ENCODE data around the gene HAUS6. TPM values are rescaled to one million over a fixed set of nuclear protein-coding genes. Genes with fewer than 3 reads are reported as not detected.

HAUS6 gene
- total RNA-seq, 1 experiment from 2014 or later = 15.8 TPM

- no peak for DNase-seq (ENCODE audit: unreplicated experiment)
- BruUV-seq (replicated peaks) = no TSS peak
- ChIA-PET POLR2A (no interaction called here), CTCF (no interaction called here)
- intact Hi-C loops (cut with micrococcal nuclease) = no loop called here
- Mint-ChIP-seq H3K27me3 (ENCODE audit: insufficient read depth, unreplicated experiment) (no peaks in the 10 kb centered on the region), H3K4me3 (ENCODE audit: unreplicated experiment) (no peak overlapping the region), H3K9me3 (ENCODE audit: unreplicated experiment) (no peaks in the 10 kb centered on the region), H3K27ac (ENCODE audit: low read depth, unreplicated experiment) (no peak overlapping the region), H3K36me3 (ENCODE audit: insufficient read depth, unreplicated experiment) (no peaks in the 10 kb centered on the region), H3K4me1 (ENCODE audit: insufficient read depth, unreplicated experiment) (no peaks in the 10 kb centered on the region)
- TF ChIP-seq, protein P1, sequence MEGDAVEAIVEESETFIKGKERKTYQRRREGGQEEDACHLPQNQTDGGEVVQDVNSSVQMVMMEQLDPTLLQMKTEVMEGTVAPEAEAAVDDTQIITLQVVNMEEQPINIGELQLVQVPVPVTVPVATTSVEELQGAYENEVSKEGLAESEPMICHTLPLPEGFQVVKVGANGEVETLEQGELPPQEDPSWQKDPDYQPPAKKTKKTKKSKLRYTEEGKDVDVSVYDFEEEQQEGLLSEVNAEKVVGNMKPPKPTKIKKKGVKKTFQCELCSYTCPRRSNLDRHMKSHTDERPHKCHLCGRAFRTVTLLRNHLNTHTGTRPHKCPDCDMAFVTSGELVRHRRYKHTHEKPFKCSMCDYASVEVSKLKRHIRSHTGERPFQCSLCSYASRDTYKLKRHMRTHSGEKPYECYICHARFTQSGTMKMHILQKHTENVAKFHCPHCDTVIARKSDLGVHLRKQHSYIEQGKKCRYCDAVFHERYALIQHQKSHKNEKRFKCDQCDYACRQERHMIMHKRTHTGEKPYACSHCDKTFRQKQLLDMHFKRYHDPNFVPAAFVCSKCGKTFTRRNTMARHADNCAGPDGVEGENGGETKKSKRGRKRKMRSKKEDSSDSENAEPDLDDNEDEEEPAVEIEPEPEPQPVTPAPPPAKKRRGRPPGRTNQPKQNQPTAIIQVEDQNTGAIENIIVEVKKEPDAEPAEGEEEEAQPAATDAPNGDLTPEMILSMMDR (IDR thresholded peaks at IDR 0.05; ENCODE audit: unreplicated experiment) = no peak
Observed at GRCh38 chr9:19148187-19148586, 45.5 kb upstream of the HAUS6 start.

- no peak overlapping the region for H3K4me3 Mint-ChIP-seq (ENCODE audit: unreplicated experiment)
- no TSS peak for BruUV-seq (replicated peaks)
- H3K4me1 Mint-ChIP-seq (ENCODE audit: insufficient read depth, unreplicated experiment) = peaks cover 9% of the 10 kb centered on the region
- no peak for DNase-seq (ENCODE audit: unreplicated experiment)
- H3K9me3 Mint-ChIP-seq (ENCODE audit: unreplicated experiment) = no peaks in the 10 kb centered on the region
- TF ChIP-seq, protein P1 (IDR thresholded peaks at IDR 0.05; ENCODE audit: unreplicated experiment) = no peak
- POLR2A ChIA-PET = no interaction called here
- H3K36me3 Mint-ChIP-seq (ENCODE audit: insufficient read depth, unreplicated experiment) = no peaks in the 10 kb centered on the region
- no peak overlapping the region for H3K27ac Mint-ChIP-seq (ENCODE audit: low read depth, unreplicated experiment)
- intact Hi-C loops (cut with micrococcal nuclease) = no loop called here
- CTCF ChIA-PET = interaction anchor here (1.2 kb wide), 1 partner anchor 37 kb away, joined by 4 read pairs; no protein-coding TSS in a partner anchor
- no peaks in the 10 kb centered on the region for H3K27me3 Mint-ChIP-seq (ENCODE audit: insufficient read depth, unreplicated experiment)
Observed at GRCh38 chr9:19146441-19147024, 43.8 kb upstream of the HAUS6 start.

DNA sequence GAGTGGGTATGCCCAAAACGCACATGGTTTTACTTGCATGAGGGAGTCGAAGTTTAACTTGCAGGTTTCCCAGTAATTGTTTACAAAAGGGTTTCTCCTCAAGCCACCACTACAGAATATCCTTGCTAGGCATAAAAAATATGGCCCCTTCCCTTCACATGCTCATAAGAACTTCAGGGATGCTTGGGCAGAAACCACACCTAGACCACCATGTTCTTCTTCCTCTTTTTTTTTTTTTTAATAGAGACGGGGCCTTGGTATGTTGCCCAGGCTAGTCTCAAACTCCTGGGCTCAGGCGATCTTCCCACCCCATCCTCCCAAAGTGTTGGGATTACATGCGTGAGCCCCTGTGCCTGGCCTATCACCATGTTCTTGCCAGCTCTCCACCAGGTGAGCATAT lies 43.2 kb upstream of the HAUS6 start:
- POLR2A ChIA-PET = no interaction called here
- Mint-ChIP-seq H3K4me3 (ENCODE audit: unreplicated experiment) (no peak overlapping the region), H3K4me1 (ENCODE audit: insufficient read depth, unreplicated experiment) (peaks cover 9% of the 10 kb centered on the region), H3K27me3 (ENCODE audit: insufficient read depth, unreplicated experiment) (no peaks in the 10 kb centered on the region), H3K36me3 (ENCODE audit: insufficient read depth, unreplicated experiment) (no peaks in the 10 kb centered on the region), H3K27ac (ENCODE audit: low read depth, unreplicated experiment) (no peak overlapping the region), H3K9me3 (ENCODE audit: unreplicated experiment) (no peaks in the 10 kb centered on the region)
- BruUV-seq (replicated peaks) = no TSS peak
- intact Hi-C loops (cut with micrococcal nuclease) = no loop called here
- CTCF ChIA-PET = no interaction called here
- TF ChIP-seq, protein P1 (IDR thresholded peaks at IDR 0.05; ENCODE audit: unreplicated experiment) = no peak
- no peak for DNase-seq (ENCODE audit: unreplicated experiment)

- no peaks in the 10 kb centered on the region for H3K36me3 Mint-ChIP-seq (ENCODE audit: insufficient read depth, unreplicated experiment)
- TF ChIP-seq, protein P1 (IDR thresholded peaks at IDR 0.05; ENCODE audit: unreplicated experiment) = no peak
- ChIA-PET CTCF (interaction anchor here (1.5 kb wide), 1 partner anchor 20 kb away, joined by 3 read pairs; no protein-coding TSS in a partner anchor), POLR2A (no interaction called here)
- BruUV-seq (replicated peaks) = no TSS peak
- no peaks in the 10 kb centered on the region for H3K9me3 Mint-ChIP-seq (ENCODE audit: unreplicated experiment)
- no peak for DNase-seq (ENCODE audit: unreplicated experiment)
- no peak overlapping the region for H3K4me3 Mint-ChIP-seq (ENCODE audit: unreplicated experiment)
- H3K27ac Mint-ChIP-seq (ENCODE audit: low read depth, unreplicated experiment) = no peak overlapping the region
- H3K27me3 Mint-ChIP-seq (ENCODE audit: insufficient read depth, unreplicated experiment) = no peaks in the 10 kb centered on the region
- intact Hi-C loops (cut with micrococcal nuclease) = no loop called here
- peaks cover 9% of the 10 kb centered on the region for H3K4me1 Mint-ChIP-seq (ENCODE audit: insufficient read depth, unreplicated experiment)
Observed at GRCh38 chr9:19140259-19140658, 37.6 kb upstream of the HAUS6 start.

All from MCF 10A (cell line).